ENCODE measurements around the gene MROH7.

DNA sequence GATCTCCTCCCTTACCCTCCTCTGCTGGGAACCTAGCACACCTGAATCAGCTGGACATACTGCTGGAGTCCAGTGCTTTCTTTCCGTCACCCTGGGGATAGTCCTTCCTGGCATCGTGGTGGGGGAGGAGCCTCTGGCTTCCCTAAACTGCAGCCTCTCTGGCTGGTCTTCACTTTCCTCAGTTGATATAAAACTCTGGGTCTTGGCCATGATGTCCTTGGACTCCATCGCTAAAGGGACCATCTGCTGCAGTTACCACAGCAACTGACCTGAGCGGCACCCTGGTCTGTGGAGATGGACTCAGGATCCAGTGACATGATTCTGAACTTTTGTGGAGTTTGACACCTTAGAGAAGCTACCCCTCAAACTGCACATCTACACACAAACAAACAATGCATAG, 99.9 kb downstream of the MROH7 start:
- TF ChIP-seq, protein P1, sequence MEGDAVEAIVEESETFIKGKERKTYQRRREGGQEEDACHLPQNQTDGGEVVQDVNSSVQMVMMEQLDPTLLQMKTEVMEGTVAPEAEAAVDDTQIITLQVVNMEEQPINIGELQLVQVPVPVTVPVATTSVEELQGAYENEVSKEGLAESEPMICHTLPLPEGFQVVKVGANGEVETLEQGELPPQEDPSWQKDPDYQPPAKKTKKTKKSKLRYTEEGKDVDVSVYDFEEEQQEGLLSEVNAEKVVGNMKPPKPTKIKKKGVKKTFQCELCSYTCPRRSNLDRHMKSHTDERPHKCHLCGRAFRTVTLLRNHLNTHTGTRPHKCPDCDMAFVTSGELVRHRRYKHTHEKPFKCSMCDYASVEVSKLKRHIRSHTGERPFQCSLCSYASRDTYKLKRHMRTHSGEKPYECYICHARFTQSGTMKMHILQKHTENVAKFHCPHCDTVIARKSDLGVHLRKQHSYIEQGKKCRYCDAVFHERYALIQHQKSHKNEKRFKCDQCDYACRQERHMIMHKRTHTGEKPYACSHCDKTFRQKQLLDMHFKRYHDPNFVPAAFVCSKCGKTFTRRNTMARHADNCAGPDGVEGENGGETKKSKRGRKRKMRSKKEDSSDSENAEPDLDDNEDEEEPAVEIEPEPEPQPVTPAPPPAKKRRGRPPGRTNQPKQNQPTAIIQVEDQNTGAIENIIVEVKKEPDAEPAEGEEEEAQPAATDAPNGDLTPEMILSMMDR (IDR thresholded peaks at IDR 0.05; ENCODE audit: poor library complexity) = no peak
- TF ChIP-seq EZH2phosphoT487 (IDR thresholded peaks at IDR 0.05; ENCODE audit: low read depth, severe bottlenecking, unreplicated experiment) (no peak), EZH2 (IDR thresholded peaks at IDR 0.05; ENCODE audit: borderline replicate concordance) (no peak)
